ENCODE data around the gene HPDL.
A peak's percentile ranks its signal among the peaks of the same experiment; 100 is the strongest.
"Not testable (repeated sequence)": the region's sequence is repeated elsewhere in the genome, so short reads cannot be mapped to it uniquely, and the experiment has no call there.

The HPDL gene

GRCh38 chr1:45326627-45327623 is at the start of gene HPDL:
Gene HPDL, plus strand, starts transcription at chr1:45326895. Its CDS starts 254 bp downstream, at chr1:45327149.
- peak; percentile 44 to 58 (median 55) for DNase-seq (ENCODE audit: low read depth in 3 of 3)

DNA sequence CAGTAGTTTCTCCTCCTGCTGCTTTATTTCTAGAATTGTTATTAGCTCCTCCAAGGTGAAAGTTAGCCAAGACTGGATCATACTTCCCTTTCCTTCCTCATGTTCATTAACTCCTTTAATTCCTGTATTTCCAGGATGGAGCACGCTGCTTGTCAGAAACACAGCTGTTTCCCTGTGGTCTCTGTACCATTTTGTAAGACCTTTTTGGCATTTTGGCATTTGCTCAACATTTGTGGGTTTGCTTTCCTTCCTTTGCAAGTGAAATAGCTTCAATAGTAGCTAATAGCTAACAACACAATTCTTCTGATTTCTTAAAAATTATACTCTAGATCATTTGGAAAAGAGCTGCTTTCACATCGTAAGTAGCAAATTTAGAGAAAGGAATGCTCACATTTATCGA is 44.3 kb upstream of the HPDL start:
- DNase-seq (ENCODE audit: low read depth in 3 of 3): no peak

- not testable (repeated sequence) for DNase-seq (ENCODE audit: low read depth in 3 of 3)
Measured at GRCh38 chr1:45284858-45285257, 41.8 kb upstream of the HPDL start.

GRCh38 chr1:45286521-45286920 is 40.2 kb upstream of the HPDL start:
- not testable (repeated sequence) for DNase-seq (ENCODE audit: low read depth in 3 of 3)

GRCh38 chr1:45291002-45291401 is 35.7 kb upstream of the HPDL start:
- not testable (repeated sequence) for DNase-seq (ENCODE audit: low read depth in 3 of 3)

- no peak for DNase-seq (ENCODE audit: low read depth in 3 of 3)
Measured at GRCh38 chr1:45291716-45292115, 35.0 kb upstream of the HPDL start.

GRCh38 chr1:45297666-45298356 is 28.9 kb upstream of the HPDL start:
- DNase-seq (ENCODE audit: low read depth in 3 of 3): no peak

GRCh38 chr1:45299296-45299695 is 27.4 kb upstream of the HPDL start:
- DNase-seq (ENCODE audit: low read depth in 3 of 3): no peak

- DNase-seq (ENCODE audit: low read depth in 3 of 3): peak in 1 of 3 experiments; percentile 22
Measured at GRCh38 chr1:45299981-45300668, 26.6 kb upstream of the HPDL start.

- DNase-seq (ENCODE audit: low read depth in 3 of 3): no peak
Measured at GRCh38 chr1:45300669-45300997, 26.1 kb upstream of the HPDL start.

DNA sequence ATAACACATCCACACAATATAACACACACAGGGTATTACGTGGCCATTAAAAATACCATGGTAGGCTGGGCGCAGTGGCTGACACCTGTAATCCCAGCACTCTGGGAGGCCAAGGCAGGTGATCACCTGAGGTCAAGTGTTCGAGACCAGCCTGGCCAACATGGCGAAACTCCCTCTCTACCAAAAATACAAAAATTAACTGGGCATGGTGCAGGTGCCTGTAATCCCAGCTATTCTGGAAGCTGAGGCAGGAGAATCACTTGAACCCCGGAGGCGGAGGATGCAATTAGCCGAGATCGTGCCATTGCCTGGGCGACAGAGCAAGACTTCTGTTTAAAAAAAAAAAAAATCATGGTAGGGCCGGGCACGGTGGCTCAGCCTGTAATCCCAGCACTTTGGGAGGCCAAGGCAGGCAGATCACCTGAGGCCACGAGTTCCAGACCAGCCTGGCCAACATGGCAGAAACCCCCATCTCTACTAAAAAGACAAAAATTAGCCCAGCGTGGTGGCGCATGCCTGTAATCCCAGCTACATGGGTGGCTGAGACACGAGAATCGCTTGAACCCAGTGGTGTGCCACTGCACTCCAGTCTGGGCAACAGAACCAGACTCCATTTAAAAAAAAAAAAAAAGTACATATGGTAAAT is 24.1 kb upstream of the HPDL start:
- no peak for DNase-seq (ENCODE audit: low read depth in 3 of 3)

DNA sequence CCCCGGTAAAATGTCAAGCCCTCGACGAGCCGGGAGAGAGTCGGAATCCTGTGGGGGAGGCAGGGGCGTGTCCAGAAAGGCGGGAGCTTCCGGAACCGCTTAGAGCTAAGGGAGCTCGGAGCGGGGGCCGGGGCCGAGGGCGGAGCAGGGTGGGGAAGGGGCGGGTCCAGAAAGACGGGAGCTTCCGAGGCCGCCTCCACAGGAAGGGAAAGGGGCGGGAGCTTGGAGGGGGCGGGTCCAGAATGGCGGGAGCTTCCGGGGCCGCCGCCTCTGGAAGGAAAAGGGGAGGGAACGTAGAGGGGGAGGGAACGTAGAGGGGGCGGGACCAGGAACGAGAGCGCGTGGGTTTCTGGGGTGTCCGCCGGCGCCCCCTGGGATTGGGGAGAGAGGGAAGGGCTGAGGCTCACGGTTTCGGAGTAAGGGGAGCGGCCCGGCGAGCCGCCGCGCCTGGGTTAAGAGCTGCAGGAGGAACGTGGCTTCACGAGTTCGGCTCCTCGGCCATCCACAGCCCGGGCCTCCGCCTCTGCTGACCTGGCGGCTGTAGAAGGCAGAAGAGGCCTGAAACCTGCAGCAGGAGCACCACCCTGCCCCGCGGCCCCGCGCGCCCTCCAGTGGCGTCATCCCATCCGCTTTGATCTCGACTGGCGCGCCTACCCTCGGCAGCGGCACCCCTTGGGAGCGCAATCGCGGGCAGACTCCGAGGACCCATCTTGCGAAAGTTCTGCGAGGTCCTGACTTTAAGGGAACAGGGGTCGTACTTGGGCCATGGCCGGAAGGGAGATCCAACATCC is 23.0 kb upstream of the HPDL start:
- peak; percentile 97 to 99 (median 99) for DNase-seq (ENCODE audit: low read depth in 3 of 3)

- DNase-seq (ENCODE audit: low read depth in 3 of 3): no peak
Measured at GRCh38 chr1:45304311-45305081, 22.2 kb upstream of the HPDL start.

- no peak for DNase-seq (ENCODE audit: low read depth in 3 of 3)
Measured at GRCh38 chr1:45305231-45305630, 21.5 kb upstream of the HPDL start.

- DNase-seq (ENCODE audit: low read depth in 3 of 3): no peak
Measured at GRCh38 chr1:45306319-45306718, 20.4 kb upstream of the HPDL start.

DNA sequence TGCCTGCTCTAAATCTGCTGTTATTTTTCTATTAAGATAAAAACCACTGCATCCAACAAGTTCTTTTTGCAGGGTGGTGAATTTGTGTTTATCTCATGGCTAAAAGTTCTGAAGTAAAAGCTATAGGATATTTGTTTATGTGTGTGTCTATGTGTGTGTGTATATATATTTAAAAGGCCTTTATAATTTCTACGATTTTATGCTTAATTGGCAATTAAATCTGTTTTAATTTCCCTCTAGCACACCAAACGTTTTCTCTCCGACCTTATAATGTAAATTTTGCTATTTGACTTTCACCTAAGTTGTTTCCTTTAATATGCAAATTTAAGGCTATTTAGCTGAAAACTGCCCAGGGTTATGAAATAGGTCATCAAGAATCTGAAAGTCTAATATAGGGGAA is 19.8 kb upstream of the HPDL start:
- no peak for DNase-seq (ENCODE audit: low read depth in 3 of 3)

GRCh38 chr1:45314266-45314665 is 12.4 kb upstream of the HPDL start:
- no peak for DNase-seq (ENCODE audit: low read depth in 3 of 3)

DNA sequence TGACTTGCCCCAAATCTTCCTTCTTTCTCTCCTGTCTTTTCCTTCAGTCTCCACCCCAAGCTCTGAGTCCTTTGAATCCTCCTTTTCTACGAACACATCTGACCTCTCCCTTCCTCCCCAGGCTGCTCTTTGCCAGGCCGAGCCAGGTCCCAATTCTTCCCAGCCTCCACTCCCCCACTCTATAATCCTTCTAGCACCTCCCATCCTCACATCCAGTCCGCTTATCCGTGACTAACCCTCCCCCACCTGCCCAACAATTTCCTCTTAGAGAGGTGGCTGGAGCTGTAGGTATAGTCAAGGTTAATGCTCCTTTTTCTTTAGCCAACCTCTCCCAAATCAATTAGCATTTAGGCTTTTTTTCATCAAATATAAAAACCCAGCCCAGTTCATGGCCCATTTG is 9.5 kb upstream of the HPDL start:
- no peak for DNase-seq (ENCODE audit: low read depth in 3 of 3)

GRCh38 chr1:45319761-45320160 is 6.9 kb upstream of the HPDL start:
- DNase-seq (ENCODE audit: low read depth in 3 of 3): no peak

- no peak for DNase-seq (ENCODE audit: low read depth in 3 of 3)
Measured at GRCh38 chr1:45321444-45321843, 5.3 kb upstream of the HPDL start.

Measured in stimulated activated CD4-positive, alpha-beta T cell treated with anti-CD3 and anti-CD28 coated beads, TNF-alpha, amount 100 ng/mL, for 4 hours (primary cell).